Activated T-cell treated with anti-CD3 and anti-CD28 coated beads, Interleukin-2, amount 50 U/mL, for 72 hours (primary cell): Measurements from ENCODE around the gene TNS4. TPM values are rescaled to one million over a fixed set of nuclear protein-coding genes. Genes with fewer than 3 reads are reported as not detected.

ENCODE experiments used
- ATAC-seq, 2 donors: fragments of 150-1000 bp; cut with Tn5 transposase; replicated peaks in 1 of 2; 2 replicates each; pipeline ENCODE4 v1.10.0; 2021; ENCODE audit warnings: moderate library complexity in 2 of 2, mild to moderate bottlenecking in 1 of 2
- DNase-seq, 2 donors: peaks; one replicate each; pipeline ENCODE4 v3.0.0; 2021 to 2022; ENCODE audit warnings: mixed read lengths in 1 of 2
- H3K27ac Mint-ChIP-seq: one replicate; pipeline ENCODE4 v1.8.0; 2022; ENCODE audit warnings: mild to moderate bottlenecking, moderate library complexity, mixed read lengths
- H3K27me3 Mint-ChIP-seq: one replicate; pipeline ENCODE4 v1.8.0; 2022; ENCODE audit warnings: low read depth, mixed read lengths
- H3K36me3 Mint-ChIP-seq, 2 donors: one replicate each; pipeline ENCODE4 v1.8.0; 2022; ENCODE audit warnings: mixed read lengths in 2 of 2, mild to moderate bottlenecking in 1 of 2; ENCODE audit not compliant: insufficient read depth in 2 of 2
- H3K4me1 Mint-ChIP-seq: one replicate; pipeline ENCODE4 v1.8.0; 2022; ENCODE audit warnings: low read depth, mixed read lengths
- H3K4me3 Mint-ChIP-seq, 2 donors: one replicate each; pipeline ENCODE4 v1.8.0; 2022; ENCODE audit warnings: mild to moderate bottlenecking in 2 of 2, mixed read lengths in 2 of 2, moderate library complexity in 2 of 2
- H3K9me3 Mint-ChIP-seq, 2 donors: one replicate each; pipeline ENCODE4 v1.8.0; 2022; ENCODE audit warnings: mixed read lengths in 2 of 2
- total RNA-seq, 2 donors: library from RNA; stranded (reverse); gene quantifications; one replicate each; pipeline ENCODE4 v1.2.3, GENCODE V29; 2022

Gene TNS4
- total RNA-seq, 2 donors from 2014 or later, result 9.9 to 10.6 TPM

DNA sequence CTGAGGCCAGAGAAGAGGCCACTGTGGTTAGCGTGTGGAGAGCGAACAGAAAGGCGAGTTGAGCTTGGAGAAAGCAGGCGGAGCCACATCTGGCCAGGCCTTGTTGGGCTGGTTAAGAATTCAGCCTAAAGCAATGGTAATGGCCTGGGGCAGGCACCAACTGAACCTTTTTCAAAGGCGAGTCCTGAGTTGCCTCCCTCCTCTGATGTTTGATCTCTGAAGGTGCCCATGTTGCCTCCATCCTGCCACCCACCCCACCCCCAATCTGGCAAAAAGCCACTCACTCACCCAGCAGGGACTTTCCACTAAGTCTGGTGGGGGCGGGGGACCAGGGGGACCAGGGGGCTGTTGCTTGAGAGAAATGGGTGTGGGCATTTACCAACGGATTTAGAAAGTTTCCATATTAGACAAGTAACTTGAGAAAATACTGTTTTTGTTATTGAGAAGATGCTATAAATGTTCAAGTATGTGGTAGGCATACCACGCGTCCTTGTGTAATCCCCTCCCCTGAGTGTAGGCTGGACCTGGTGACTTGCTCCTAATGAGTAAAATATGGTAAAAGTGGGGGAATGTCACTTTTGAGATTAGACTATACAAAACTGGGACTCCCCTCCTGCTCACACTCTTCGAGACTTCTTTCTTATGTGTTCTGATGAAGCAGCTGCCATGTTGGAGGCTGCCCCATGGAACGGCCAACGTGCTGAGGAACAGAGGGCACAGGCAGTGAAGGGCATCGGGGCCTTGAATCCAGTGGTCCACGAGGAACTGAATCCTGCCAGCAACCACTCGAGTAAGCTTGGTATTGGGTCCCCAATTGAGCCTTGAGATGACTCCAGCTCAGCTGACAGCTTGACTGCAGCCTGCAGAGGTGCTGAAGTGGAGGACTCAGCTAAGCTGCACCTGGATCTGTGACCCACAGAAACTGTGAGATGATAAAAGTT is 29.9 kb upstream of the TNS4 start:
- Mint-ChIP-seq H3K27me3 (no peaks in the 10 kb centered on the region), H3K4me3 (peak overlapping the region; percentile 91 to 97), H3K36me3 (peaks cover 3 to 14% of the 10 kb centered on the region in 2 donors), H3K4me1 (peaks cover 80% of the 10 kb centered on the region), H3K9me3 (no peaks in the 10 kb centered on the region), H3K27ac (peak overlapping the region; percentile 97)
- DNase-seq (peak; percentile 89), ATAC-seq (peak; percentile 85)

DNA sequence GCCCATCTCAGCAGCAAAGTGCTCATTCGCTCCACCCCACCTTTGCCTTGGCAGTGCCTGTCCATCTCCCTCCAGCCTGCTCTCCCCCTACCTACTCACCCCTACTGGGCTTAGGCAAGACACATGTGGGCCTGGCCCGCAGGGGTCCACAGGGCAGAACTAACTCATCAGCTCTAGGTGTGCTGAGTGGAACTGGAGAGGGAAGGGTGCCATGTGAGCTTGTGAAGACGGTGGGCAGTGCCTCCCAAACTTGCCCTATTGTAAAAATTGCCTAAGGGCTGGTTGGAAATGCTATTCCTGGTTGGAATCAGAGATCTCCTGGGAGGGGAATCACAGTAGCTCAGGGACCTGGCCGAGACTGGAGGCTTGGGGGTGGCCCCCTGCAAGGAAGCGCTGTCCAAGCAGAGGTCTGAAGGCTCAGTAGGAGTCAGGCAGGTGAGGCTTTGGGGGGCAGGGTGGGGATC is 29.1 kb upstream of the TNS4 start:
- peaks cover 3 to 17% of the 10 kb centered on the region in 2 donors for H3K36me3 Mint-ChIP-seq
- peak overlapping the region; percentile 16 for H3K27ac Mint-ChIP-seq
- H3K27me3 Mint-ChIP-seq, result no peaks in the 10 kb centered on the region
- DNase-seq, result no peak
- no peaks in the 10 kb centered on the region for H3K9me3 Mint-ChIP-seq
- ATAC-seq, result no peak
- peak overlapping the region; percentile 91 to 97 for H3K4me3 Mint-ChIP-seq
- peaks cover 73% of the 10 kb centered on the region for H3K4me1 Mint-ChIP-seq

DNA sequence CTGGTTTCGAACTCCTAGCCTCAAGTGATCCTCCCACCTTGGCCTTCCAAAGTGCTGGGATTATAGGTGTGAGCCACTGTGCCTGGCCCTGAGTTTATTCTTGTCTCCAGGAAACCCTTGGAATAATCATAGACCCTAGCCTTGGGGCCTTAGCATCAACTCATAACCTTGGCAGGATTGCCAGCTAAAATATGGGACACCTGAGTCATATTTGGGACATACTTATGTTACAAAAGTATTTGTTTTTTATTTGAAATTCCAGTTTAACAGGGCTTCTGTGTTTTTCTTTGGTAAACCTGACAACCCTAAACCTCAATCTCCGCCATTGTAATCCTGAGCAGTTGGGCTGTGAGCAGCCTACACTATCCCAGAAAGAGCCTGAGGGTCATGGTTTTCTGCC is 28.6 kb upstream of the TNS4 start:
- peaks cover 4% of the 10 kb centered on the region in 2 donors for H3K9me3 Mint-ChIP-seq
- peak overlapping the region; percentile 16 for H3K27ac Mint-ChIP-seq
- ATAC-seq (no peak), DNase-seq (no peak)
- no peaks in the 10 kb centered on the region for H3K27me3 Mint-ChIP-seq
- H3K36me3 Mint-ChIP-seq, result peaks cover 7 to 22% of the 10 kb centered on the region in 2 donors
- H3K4me1 Mint-ChIP-seq, result peaks cover 67% of the 10 kb centered on the region
- peak overlapping the region; percentile 91 to 97 for H3K4me3 Mint-ChIP-seq

DNA sequence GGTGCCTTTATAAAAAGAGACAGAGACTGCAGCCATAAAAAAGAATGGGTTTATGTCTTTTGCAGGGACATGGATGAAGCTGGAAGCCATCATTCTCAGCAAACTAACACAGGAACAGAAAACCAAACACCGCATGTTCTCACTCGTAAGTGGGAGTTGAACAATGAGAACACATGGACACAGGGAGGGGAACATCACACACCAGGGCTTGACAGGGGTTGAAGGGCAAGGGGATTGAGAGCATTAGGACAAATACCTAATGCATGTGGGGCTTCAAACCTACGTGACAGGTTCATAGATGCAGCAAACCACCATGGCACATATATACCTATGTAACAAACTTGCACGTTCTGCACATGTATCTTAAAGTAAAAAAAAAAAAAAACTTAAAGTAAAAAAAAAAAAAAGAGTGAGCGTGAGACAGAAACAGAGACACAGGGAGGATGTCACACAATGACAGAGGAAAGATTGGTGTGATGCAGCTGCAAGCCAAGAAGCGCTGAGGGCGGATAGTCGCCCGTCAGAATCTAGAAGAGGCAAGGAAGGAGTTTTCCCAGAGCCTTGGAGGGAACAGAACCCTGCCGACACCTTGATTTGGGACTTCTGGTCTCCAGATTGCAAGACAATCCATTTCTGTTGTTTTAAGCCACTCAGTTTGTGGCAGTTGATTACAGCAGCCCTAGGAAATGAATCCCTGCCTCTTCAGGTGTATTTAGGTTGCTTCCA is 27.4 kb upstream of the TNS4 start:
- peaks cover 8 to 9% of the 10 kb centered on the region in 2 donors for H3K9me3 Mint-ChIP-seq
- H3K36me3 Mint-ChIP-seq, result peaks cover 17 to 30% of the 10 kb centered on the region in 2 donors
- DNase-seq (no peak), ATAC-seq (no peak)
- peak overlapping the region; percentile 70 for H3K27ac Mint-ChIP-seq
- H3K27me3 Mint-ChIP-seq, result no peaks in the 10 kb centered on the region
- H3K4me3 Mint-ChIP-seq, result peak overlapping the region; percentile 54 to 66
- peaks cover 56% of the 10 kb centered on the region for H3K4me1 Mint-ChIP-seq

GRCh38 chr17:40526668-40527067 is 25.2 kb upstream of the TNS4 start:
- Mint-ChIP-seq H3K36me3 (peaks cover 20 to 29% of the 10 kb centered on the region in 2 donors), H3K9me3 (peaks cover 9 to 12% of the 10 kb centered on the region in 2 donors), H3K4me1 (peaks cover 40% of the 10 kb centered on the region), H3K27me3 (no peaks in the 10 kb centered on the region), H3K27ac (no peak overlapping the region), H3K4me3 (no peak overlapping the region)
- DNase-seq (no peak), ATAC-seq (no peak)

- no peaks in the 10 kb centered on the region for H3K27me3 Mint-ChIP-seq
- no peak overlapping the region for H3K4me3 Mint-ChIP-seq
- DNase-seq, result no peak
- no peak overlapping the region for H3K27ac Mint-ChIP-seq
- H3K36me3 Mint-ChIP-seq, result peaks cover 20 to 28% of the 10 kb centered on the region in 2 donors
- ATAC-seq, result no peak
- H3K4me1 Mint-ChIP-seq, result peaks cover 36% of the 10 kb centered on the region
- peaks cover 9 to 12% of the 10 kb centered on the region in 2 donors for H3K9me3 Mint-ChIP-seq
Observed at GRCh38 chr17:40525294-40525693, 23.9 kb upstream of the TNS4 start.

GRCh38 chr17:40524243-40524965 is 23.0 kb upstream of the TNS4 start:
- Mint-ChIP-seq H3K4me1 (peaks cover 27% of the 10 kb centered on the region), H3K27ac (no peak overlapping the region), H3K27me3 (no peaks in the 10 kb centered on the region), H3K9me3 (peaks cover 9 to 12% of the 10 kb centered on the region in 2 donors), H3K36me3 (peaks cover 20 to 28% of the 10 kb centered on the region in 2 donors), H3K4me3 (no peak overlapping the region)
- no peak for DNase-seq
- no peak for ATAC-seq

DNA sequence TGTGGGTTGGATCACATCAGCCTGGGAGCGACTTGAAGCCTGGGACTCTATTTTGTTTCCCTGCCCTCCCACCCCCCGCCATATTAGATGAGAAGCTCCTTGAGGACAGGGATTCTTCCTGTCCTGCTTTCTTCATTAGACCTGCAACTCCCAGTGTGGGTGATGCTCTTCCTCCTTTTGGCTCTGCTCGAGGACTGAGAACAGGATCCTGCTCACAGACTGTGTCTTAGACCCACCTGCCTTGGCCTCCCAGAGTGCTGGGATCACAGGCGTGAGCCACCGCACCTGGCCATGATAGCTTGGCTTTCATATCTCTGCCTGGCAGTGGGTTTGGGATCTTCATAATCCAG is 21.5 kb upstream of the TNS4 start:
- Mint-ChIP-seq H3K36me3 (peaks cover 23 to 28% of the 10 kb centered on the region in 2 donors), H3K4me3 (no peak overlapping the region), H3K27me3 (no peaks in the 10 kb centered on the region), H3K9me3 (peaks cover 9 to 12% of the 10 kb centered on the region in 2 donors), H3K27ac (no peak overlapping the region), H3K4me1 (peaks cover 31% of the 10 kb centered on the region)
- ATAC-seq (no peak), DNase-seq (no peak)

GRCh38 chr17:40522250-40522960 is 21.0 kb upstream of the TNS4 start:
- H3K27ac Mint-ChIP-seq, result no peak overlapping the region

GRCh38 chr17:40520991-40521453 is 19.6 kb upstream of the TNS4 start:
- Mint-ChIP-seq H3K4me3 (no peak overlapping the region), H3K27ac (no peak overlapping the region), H3K4me1 (peaks cover 50% of the 10 kb centered on the region), H3K36me3 (peaks cover 25 to 27% of the 10 kb centered on the region in 2 donors), H3K27me3 (no peaks in the 10 kb centered on the region), H3K9me3 (peaks cover 9 to 13% of the 10 kb centered on the region in 2 donors)
- ATAC-seq (no peak), DNase-seq (no peak)

More at GRCh38 chr17:40522250-40522960, 21.0 kb upstream of the TNS4 start:
- Mint-ChIP-seq H3K4me3 (no peak overlapping the region), H3K9me3 (peaks cover 9 to 12% of the 10 kb centered on the region in 2 donors), H3K27me3 (no peaks in the 10 kb centered on the region), H3K4me1 (peaks cover 36% of the 10 kb centered on the region), H3K36me3 (peaks cover 23 to 28% of the 10 kb centered on the region in 2 donors)
- no peak for ATAC-seq
- DNase-seq, result no peak

DNA sequence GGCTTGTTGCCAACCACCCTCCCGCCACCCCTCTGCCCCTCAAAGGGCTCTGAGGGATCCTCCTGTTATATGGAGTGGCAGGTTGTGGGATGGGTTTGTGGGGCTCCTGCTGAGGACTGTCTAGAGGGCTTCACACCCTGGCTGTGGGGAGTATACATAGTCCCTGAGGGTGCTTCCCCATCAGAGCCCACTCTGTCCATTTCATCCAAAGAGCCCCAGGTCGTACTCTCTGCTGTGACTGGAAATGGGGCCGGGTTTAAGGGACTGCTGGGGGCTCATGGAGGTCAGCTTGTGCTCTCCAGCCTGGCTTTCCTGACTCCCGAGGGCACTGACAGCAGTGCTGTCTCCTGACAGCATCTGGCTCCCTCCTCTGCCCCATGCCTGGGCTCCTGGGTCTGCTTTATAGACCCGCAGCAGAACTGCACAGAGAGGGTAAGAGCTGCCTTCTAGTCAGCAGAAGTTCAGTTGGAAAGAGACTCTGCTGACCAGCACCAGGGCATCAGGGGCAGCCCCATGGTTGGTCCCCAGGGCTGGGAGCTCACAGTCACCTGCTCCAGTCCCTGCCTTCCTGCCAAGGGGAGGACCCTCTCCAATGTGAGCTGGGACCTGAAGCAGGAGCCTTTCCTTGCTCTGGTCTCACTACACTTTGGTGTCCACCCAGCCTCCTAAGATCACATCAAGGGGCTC is 17.8 kb upstream of the TNS4 start:
- H3K36me3 Mint-ChIP-seq, result peaks cover 13 to 15% of the 10 kb centered on the region in 2 donors
- peak overlapping the region; percentile 43 to 79 for H3K4me3 Mint-ChIP-seq
- DNase-seq (no peak), ATAC-seq (no peak)
- peaks cover 68% of the 10 kb centered on the region for H3K4me1 Mint-ChIP-seq
- peaks cover 0 to 5% of the 10 kb centered on the region in 2 donors for H3K9me3 Mint-ChIP-seq
- peaks cover 5% of the 10 kb centered on the region for H3K27me3 Mint-ChIP-seq
- peak overlapping the region; percentile 24 for H3K27ac Mint-ChIP-seq
